Activated naive CD4-positive, alpha-beta T cell treated with Interleukin-2 at 50 U/mL for 16 hours (primary cell): ENCODE measurements around the gene FGR.

Experiments
- DNase-seq: peaks from one replicate; pipeline ENCODE4 v3.0.0-alpha.2; 2020

Gene FGR

DNA sequence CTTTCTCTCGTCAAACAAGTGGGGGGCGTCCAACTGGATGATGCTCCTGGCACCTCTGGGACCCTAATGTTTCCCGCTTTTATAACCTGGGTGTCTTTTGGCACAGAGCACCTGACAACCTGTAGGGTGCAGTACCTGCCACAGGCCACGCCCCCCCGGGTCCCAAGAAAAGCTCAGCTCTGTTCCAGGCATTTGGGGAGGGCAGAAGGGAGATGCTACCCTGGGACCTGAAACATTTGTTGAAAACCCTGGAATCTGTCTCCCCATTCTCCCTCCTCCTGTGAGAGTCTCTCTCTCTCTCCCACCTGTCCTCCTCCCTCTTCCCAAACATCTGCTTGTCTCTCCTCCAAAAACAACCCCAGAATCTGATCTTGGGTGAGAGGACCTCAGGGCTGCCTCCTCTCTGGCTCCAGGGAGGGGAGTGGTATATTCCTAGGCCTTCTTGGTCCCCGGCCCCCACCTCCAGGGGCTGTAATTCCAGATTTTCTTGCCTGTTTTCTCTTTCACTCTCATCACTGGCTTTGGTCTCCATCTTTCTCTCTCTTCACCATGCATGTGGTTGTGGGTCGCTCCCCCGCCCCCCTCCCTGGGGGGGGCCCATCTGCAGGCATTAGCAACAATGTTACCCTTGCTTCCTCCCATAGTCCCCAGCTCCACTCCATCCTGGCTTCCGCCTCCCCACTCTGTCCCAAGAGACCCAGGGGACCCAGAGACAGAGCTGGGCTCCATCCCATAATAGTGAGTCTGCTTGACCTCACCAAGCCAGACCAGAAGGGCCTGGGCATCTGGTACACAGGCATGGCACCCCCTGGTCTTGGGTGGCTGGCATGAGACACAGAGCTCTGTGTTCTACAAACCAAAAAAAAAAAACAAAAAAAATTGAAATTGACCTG, 35.1 kb downstream of the FGR start:
- DNase-seq, result no peak

DNA sequence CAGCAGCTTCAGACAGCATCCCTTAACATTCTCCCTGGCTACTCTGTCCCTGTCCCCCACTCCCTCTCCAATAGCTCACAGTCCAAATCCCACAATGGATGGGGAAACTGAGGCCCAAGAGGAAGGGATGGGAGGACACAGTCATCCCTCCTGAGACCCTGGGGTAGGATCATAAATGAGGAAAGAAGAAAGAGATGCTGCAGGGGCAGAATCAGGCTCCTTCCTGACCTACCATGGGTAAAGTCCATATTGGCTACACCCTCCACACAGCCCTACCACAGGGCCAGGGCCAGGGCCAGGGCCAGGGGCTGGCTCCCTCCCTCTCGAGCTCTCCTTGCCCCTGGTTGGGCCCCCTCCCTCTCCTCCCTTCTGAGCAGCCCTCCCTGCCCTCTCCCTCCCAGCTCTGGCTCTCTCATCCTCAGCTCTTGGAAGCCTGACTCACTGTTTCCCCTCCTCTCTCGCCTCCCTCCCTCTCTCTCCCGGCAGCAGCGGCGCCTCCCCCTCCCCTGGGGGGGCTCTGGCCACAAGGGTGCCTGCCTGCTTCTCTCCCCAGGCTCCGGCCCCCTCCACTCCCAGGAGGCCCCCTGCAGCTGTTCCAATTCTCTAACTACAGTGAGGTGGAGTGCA, 36.0 kb downstream of the FGR start:
- DNase-seq, result peak; percentile 40

DNA sequence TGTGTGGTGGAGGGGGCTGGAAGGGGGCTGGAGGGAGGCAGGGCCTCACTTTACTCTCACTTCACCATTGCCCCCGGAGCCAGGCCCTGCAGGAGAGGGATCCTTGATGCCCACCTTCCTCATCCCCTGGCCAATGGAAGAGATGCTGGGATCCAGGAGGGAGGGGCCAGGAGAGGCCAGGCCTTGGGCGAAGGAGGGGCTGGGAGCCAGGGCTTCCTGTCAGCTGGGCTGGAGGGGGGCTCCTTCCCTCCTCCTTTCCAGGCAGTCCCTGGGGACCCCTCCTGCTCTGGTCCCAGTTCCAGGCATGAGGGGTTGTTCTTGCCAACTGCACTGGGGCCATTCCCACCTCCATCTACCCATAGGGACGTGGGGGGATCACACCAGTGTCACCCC, 36.7 kb downstream of the FGR start:
- no peak for DNase-seq

DNA sequence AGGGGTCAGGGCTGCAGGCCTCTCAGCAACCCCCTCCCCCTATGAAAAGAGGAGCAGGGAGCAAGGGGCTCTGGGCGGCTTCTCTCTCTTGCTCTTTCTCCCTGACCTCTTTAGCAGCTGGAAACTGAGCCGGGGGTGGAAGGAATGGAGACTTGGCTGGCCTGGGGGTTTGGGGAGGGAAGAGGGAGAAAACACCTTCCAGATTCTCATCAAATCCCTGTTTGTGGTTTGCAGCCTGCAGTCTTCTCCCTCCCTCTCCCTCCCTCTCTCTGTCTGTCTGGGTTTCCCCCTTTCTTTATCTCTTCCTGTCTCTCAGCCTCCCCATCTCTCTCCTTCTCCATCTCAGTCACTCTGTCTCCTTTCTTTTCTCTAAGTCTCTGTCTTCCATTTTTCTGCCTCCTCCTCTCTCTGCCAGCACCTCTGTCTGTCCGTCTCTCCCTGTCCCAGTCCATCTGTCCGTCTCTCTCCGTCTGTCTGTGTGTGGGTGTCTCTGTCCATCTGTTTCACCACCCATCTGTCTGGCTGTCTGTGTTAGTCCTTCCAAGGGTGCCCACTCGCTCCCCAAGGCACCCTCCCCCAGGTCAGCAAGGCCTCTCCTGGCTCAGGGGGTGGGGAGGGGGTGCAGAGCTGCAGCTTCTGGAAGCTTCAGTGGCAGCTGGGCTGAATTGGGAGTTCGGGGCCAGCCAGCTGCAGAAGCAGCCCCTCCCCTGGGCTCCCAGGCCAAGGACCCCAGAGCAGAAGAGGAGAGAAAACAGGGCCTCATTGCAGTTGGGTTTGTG, 37.3 kb downstream of the FGR start:
- DNase-seq, result no peak

DNA sequence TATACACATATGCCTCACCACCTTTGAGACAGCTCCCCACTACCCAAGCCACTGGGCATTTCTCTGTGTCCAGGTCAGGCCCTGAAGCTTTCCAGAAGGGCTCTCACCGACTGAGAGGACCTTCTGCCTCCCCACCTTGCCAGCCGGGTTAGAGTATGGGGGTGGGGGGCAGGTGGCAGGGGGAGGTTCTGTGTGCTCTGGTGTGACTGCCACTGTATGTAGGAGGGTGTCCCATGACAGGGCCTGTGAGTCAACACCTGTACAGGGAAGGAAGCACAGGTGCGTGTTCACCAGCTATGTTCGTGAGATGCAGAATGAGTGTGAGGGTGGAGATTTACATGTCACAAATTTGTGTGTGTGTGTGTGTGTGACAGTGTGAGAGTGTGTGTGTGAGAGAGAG, 38.0 kb downstream of the FGR start:
- DNase-seq, result no peak

DNA sequence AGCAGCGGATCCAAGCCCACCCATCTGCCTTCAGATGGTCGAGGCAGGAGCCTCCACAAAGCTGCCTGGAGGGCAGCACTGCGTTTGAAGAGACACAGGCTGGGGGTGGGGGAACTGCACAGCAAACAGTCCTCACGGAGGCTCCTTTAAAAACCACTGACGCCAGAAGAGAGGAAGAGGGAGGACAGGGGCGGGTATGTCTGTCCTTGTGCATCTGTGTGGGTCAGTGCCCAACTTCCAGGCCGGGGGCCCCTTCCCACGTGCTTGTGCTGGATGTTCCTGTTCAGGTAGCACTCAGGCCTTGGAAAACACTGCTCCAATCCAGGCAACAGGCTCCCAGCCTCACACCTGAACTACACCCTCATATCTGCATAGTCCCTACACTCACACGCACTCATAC, 38.7 kb downstream of the FGR start:
- no peak for DNase-seq

DNA sequence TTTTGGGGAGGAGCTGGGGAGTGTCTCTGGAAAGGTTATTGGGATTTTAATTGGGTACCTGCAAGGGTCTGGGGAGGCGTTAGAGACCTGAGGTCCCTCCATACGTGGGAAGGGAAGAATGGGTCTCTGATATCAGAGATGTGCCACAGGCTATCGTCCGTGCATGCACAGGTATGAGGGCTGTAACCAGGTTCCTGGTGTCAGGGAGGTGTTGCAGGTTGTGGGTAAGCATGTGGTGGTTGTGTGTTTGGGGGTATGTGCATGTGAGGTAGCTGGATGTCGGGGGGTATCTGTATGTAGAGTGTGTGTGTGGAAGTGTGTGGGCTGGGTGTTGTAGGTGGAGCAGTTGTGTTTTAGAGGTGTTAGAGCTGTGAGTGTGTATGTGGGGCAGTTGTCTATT, 39.4 kb downstream of the FGR start:
- no peak for DNase-seq

DNA sequence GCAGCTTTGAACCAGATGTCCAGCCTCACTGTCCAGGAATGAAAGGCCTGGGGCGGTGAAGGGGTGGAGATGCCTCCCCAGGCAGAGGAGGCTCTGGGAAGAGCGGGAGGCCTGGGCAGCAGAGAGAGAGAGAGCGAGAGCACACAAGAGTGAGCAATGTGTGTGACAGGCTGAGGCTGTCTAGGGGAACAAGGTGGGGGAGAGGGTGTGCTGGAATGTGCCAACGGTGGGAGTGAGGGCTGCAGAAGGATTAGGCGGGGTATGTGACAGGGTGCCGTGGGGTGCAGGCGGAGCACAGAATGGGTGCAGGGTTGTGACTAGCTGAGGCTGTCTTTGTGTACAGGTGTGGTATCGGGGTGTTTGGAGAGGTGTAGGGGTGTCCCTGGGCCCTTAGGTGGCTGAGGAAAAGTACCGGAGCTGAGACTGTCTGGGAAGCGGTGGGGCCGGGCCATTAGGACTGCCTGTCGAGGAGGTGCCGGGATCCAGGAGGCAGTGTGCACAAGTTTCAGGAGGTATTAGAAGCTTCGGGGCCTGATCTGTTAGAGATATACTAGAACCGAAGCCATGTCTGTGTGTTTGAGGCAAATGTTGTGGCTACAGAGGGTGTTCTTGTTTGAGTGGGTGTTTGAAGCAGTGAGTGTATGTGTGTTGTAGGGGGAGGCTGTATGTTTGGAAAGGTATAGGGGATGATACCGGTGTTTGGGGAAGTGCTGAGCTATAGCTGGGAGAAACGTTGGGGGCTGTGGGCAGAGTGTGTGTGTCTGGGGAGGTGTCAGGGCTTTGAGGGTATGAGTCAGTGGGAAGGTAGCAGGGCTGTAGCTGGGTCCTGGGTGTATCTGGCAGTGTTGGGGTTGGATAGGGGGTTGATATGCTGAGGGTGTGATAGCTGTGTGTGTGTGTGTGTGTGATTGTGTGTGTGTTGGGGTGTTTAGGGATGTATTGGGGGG, 40.1 kb downstream of the FGR start:
- DNase-seq, result no peak

DNA sequence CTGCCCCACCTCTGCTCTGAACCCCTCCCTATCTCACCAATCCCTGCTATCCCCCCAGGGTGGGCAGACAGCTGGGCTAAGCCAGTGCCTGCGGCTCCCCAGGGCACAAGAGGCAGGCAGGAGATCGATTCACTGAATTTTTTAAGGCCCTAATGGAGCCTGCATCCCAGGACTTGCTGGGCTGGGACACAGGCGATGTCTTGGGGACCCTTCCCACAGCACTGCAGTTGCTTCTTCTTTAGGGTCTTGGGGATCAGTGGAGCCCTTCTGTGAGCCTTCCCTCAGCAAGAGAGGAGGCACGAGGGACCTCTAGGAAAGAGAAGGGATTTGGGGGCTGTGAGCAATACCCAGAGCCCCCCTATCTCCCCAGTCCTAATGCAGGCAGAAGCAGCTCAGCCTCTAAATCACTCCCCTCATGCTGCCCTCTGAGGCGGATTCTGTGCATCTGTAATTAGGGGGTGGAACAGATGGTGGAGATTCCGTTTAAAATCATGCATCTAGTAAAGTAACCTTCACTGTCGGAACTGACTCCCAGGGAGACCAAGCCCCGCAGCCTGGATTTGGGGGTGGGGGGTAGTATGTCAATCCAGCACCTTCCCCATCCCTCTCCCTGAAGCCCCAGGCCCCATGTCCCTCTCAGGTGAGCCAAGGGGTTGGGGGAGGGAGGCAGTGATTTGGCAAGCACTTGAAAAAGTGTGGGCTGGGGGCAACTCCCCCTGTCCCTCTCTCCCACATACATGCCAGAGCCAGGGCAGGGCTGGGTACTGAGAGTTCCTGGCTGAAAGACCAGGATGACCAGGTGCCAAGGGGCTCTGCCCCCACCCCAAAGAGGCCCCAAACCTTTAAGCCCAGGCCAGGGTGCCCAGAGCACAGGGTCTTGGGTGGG, 41.1 kb downstream of the FGR start:
- DNase-seq, result no peak

DNA sequence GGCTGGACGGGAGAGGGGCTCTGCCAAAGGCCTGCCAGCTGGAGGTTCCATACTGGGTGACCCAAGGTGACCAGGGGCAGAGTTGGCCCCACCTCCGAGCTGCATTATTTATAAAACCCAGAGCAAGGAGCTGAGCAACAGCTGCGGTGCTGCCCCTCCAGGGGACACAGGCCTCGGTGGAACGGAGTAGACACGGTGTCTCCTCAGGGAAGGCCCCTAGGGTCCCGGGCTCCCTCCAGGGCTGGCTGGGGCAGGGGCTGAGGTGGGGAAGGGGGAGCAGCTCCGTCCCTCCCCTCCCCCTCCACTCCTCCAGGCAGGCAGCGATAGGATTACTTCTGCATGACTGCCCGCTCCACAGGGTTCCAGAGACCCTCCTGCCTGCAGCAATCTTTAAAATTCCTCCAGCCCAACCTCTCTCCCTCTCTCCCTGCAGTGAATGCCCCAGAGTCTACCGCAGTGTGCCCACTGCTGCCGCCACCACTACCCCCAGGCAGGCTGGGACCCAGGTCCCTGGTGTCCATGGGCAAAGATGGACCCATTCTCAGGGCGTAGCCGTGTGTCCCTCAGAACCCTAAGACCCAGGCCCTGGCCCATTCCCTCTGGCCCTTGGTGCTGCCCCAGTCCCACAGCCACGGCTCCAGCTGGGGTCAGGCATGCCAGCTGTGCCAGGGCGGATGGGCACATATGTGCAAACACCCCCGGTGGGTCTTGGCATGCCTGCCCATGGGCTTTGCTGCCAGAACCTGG, 41.9 kb downstream of the FGR start:
- no peak for DNase-seq

DNA sequence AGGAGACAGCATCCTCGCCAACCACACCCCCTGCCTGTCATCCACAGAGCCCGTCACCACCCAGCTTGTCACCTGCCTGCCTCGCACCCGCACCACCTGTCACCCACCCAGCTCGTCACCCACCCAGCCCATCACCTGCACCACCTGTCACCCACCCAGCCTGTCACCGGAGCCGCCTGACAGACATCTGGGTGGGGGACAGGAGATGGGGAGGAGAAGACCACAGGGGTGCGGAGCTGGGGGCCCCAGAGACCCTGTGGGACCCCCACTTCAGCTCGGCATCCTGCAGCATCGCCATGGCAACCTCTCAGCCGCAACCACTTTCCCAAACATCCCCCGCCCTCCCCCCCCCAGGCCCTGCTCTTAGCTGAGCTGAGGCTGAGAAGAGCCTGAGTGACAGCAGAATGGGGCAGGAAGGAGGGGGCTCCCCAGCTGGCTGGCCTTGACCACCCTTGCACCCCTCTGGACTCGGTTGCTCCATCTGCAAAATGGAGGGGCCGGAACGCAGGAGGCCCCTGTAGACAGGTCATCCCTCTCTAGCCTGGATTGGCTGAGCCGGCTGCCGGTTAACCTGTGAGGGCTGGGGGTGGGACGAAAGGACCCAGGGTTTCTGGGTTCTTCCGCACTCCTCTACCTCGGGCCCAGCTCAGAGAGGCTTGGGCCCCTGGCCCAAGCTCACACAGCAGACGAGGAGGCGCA, 42.6 kb downstream of the FGR start:
- DNase-seq, result no peak

DNA sequence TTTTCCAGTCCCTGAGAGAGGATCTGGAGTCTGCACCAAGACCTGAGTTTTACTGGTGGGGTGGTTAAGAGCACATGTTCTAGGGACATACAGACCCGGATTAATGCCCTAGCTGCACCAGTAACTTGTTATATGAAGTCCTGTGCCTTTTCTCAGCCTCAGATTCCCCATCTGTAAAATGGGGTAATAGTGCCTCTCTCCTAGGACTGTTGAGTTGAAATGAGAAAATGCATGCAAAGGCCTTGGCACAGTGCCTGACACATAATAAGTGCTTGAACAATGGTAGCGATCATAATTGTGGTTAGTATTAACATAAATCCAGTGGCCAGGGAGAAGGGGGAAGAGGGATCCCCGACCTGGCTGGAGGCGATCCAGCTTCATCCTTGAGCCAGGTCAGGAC, 43.4 kb downstream of the FGR start:
- no peak for DNase-seq

DNA sequence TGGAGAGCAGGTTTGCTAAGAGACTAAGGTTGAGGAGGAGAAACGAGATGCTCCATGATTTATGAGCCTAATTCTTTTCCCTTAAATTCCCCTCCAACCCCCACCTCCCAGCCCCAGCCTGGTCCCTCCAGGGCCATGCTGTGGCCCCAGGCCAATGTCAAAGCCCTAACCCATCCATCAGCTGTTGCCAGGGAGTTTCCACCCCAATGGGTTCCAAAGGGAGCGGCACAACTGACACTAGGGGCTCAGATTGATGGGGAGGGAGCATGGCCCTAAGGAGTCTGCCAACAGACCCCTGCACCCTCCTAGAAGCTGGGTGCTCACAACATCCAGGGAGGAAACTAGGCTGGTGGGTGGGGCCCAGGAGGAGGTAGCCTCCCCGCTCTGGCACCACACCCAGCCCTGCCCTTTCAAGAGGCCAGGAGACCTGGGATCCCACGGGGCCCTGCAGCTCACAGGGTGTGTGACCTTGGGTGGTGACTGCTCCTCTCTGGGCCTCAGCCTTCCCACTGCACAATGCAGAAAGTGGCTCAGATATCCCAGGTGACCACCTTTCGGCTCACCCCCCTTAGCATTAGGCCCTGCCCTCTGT, 44.0 kb downstream of the FGR start:
- no peak for DNase-seq

DNA sequence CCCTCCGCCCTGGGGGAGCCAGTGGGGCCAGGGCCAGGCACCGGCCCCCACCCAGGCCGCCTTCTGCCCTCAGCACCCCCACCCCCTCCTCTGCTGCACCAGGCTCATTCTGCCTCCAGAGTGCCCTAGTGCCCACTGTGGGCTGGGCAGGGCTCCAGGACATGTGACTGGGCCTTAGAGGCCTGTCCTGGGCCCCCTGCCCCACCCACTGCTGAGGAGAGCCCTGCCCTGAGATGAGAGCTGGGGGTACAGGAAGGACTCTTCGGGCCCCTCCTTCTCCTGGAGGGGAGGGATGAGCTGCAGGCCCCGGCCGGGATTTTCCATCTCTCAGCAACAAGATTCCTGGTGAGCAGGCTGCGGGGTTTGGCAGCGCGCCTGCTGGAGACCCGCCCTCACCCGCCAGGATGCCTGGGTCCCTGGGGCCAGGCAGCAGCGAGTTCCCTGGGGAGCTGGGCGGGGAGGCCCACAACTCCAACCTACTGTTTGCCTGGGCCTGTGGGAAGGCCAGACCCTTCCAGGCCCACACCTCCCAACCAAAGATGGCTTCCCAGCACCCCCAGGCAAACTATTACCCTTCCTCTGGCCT, 45.1 kb downstream of the FGR start:
- DNase-seq, result no peak

DNA sequence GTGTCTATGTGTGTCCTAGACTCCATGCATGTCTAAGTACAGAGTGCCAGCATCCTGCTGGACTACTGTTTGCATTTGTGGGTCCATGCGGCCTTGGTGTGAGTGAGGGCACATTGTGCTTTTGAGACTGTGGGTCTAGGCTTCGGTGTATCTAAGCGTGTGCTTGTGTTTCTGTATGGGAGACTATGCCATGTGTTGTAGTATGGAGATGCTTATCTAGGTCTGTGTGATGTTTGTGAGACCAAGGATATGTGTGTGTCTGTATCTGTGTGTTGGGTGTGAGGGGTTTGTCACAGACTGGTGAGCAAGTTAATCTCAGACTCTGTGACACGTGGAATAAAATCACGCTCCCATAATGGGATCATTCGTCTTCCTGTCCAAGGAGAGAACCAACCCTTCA, 45.5 kb downstream of the FGR start:
- no peak for DNase-seq

DNA sequence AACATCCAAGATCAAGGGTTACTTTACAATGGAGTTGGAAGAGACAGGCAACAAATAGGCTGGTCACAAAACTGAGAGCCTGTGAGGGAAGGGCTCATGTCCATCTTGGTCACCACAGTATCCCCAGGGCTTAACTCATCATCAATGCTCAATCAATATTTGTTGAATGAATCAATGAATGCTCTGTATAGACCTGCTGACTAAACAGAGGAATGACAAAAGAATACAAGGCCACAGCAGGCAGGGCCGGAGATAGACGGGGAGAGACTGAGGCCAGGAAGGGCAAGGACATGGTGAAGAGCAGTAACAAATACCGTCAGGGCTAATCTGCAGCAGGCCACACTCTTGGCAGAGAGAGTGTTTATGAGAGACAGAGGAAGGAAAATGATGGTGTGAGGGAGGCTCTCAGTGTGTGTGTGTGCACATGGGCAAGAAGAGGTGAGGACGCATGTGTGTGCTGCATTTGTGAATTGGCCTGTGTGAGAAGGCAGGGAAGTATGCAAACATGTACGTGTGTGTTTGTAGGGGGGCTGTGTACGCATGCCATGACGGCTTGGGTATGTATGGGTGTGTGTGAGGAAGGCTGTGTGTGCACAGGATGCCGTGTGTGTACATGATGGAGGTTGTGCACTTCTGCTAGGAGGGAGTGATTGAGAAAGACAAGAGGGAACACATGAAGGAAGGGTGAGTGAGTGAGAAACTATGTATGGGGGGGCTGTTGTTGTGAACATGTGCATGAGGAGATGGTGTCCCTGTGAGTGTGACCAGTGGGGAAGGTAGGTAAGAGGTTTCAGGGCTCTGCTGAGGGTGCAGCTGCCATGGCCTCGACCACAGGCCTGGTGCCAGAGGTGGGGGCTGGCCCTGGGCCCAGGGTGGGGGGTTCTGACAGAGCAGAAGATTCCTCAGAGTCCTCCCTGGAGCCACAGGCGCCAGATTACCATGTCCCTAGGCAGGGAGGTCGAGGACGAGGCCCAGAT, 46.4 kb downstream of the FGR start:
- no peak for DNase-seq

DNA sequence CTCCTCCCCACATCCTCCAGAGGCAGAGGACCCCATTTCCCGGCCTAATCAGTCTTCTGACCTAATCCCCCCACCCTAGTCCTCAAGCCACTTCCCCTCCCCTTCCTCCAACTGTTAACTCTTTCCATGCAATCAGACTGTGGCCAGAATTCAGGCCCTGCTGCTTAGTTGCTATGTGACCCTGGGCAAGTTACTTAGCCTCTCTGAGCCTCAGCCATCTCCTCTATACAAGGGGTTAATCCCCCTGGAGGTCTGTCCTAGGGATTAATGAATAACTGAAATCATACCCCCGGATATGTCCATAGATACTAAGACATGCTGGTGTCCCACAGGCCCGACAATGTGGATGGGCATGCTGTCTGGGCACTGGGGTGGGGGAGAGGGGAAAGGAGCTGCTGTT, 49.3 kb downstream of the FGR start:
- DNase-seq, result no peak

DNA sequence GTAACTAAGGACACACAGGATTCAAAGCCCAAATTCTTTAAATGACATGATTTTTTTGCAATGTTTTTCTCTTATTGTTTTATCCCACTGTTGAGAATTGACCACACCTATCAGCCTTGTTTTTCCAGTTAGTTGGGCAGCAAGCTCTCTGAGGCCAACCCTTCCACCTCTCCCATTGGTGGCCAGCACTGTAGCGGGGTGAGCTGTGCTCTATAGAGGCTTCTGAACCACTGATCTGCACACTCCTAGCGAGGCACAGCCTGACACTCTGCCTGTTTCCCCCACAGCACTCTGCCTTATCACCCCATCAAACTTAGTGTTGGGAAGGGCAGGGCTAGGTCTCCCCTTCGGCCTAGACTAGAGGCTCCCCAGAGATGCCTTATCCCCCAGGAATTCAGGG, 50.5 kb downstream of the FGR start:
- no peak for DNase-seq
